ENCODE measurements around the gene ANK2. TPM values are rescaled to one million over a fixed set of nuclear protein-coding genes. Genes with fewer than 3 reads are reported as not detected.
"Not testable (repeated sequence)": the region's sequence is repeated elsewhere in the genome, so short reads cannot be mapped to it uniquely, and the experiment has no call there.

The ANK2 gene
- total RNA-seq, 1 donor from 2014 or later, result 193 TPM

DNA sequence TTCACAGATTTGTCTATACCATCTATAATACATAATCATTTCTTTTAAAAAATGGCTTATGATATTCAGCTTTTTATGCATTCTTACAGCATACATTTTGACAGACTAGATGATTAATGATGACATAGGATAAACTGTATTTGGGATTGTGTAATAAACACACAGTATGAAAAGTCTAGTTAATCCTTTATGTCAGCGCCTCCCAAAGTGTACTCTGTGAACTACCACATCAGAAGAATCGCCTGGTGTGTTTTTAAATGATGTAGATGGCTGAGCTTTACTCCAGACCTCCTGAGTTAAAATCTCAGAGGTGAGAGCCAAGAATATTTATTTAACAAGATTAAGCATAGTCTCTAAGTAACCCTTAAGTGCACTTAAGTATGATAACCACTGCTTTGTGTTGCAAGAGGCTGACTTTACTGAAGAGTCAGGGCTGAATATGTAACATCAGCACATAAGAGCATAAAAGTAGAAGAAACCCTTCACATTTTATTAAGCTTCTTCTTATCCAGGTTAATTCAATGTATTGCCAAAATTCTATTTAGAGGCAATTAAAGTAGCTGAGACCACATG lies 104.2 kb downstream of the ANK2 start:
- no peak for DNase-seq

GRCh38 chr4:113154281-113154680 lies 104.8 kb downstream of the ANK2 start:
- DNase-seq, result no peak

DNA sequence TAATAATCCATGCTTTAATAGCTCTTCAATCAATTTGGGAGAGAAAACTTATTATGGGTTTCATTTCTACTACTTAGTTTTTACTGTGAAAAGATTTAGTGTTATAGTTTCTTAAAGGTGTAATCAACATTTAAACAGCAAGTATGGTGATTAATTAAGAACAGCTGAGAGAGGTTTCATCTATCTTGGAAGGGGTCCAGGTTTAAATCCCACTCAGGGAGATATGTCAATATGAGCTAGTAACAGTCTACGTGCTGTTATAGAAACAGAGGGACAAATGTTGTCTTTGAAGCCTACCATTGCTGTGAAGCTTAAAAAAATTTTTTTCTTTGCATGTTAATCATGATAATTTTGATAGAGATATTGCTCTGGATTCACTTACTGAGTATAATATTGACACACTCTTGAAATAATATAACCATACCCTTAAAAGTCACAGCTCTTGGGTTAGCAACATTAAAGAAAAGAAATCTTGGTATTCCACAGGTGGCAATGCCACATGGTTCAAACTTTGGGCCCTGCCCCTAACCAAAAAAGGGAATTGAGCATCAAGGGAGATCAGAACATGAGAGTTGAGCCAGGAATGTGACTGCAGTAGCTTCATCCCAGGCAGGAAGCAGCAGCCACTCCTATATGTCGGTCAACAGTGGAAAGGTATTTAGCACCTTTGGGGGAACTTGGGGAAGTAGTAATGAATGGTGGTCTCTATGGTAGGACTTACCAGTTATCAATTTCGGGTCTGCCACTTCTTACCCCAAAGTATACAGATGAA lies 107.8 kb downstream of the ANK2 start:
- no peak for DNase-seq

DNA sequence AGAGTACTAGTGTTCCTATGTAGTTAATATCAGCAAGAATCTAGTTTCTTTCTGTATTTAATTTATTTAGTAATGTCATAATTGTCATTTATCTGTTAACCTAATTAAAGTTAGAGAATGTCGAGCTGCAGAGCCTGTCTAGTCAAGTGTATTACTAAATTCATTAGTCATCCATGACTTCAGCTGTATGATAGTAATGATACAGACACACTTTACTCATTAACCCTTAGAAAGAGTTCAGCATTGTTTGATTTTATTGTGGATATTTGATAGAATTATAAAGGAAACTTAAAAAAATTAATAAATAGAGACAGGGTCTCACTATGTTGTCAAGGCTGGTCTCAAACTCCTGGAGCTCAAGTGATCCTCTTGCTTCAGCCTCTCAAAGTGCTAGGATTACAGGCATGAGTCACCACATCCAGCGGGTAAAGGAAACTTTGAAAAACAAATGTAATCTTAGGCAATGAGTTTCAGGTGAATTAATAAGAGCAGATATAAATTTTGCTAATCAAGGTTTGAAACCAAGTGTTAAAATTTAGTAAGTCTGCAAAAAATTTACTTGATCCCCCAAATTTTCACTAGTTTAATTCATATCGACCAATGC lies 110.6 kb downstream of the ANK2 start:
- no peak for DNase-seq

GRCh38 chr4:113160548-113160947 lies 111.1 kb downstream of the ANK2 start:
- DNase-seq, result no peak

- no peak for DNase-seq
These were observed 112.6 kb downstream of the ANK2 start for GRCh38 chr4:113162089-113162488.

DNA sequence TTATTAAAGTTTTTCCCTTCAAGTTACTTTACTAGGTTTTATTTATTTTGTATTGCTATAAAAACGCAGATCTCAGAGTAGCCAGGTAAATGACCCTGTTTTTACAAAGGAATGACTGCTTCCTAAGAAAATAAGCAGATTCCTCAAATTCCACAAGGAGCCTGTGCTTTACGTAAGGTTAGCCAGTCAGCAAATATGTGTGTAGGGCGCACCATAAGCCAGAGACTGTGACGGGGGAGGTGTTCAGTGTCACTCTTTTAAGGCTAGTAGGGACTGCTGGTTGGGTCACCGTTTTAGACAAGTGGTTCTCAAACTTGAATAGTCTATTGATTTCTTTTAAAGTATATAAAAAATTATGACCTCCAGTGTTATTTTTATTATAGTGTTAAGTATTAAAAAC lies 119.9 kb downstream of the ANK2 start:
- DNase-seq, result no peak

DNA sequence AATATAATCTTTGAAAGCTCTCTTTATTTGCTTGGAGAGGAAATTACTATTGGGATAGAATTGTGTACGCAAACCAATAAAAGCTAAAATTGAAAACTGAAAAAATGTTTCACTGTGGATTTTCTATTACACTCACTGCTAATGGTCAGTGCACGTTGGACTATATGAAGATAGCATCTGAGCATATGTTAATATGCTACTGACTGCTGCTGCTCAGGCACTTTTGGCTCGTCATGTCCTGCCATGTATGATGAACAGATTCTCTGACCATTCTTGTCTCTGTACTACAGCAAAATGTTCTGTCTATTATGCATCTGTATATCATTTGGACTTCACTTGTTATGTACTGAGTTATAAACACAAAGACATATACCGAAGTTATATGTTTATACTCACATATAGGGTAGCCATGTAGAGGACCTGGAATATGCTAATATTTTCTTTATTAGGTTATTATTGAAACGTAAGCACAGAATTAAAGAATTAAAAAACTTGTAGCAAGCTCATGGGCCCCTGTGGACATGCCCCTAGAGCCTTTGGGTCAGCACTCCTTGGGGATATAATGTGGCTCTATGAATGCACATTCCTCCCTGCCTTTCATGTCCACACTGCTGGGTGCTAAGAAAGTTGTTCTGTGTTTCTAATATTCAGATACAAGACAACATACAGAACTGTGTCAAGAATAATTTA lies 120.8 kb downstream of the ANK2 start:
- DNase-seq, result no peak

DNA sequence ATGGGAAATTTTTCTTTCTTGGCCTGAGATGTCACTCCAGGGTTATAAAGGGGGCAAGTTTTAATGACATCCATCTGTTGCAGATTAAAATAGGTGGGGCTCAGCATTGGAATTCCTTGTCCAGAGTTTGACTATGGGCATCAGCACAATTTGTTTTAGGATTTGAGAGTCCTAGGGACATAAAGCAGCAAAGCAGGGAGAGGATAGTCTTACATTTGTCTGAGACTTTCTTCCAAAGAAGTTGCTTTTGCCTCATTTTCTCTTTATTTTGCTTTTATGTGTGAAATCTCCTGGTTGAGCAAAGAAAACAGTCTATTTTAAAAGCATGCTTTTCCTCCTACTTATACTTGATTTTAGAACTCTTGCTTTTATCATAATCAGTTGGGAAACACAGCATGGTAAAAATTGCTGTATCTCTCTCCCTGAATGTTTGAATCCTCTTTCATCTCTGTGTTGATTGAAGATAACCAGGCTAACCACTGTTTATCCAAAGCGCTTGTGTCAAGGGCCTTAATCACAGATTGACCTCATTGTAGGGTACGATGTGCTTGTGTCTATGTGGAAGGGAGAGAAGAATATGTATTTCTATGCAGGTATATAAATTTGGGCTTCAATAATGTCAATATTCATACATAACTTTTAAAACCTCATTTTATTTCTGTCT lies 121.5 kb downstream of the ANK2 start:
- DNase-seq, result peak; percentile 38

DNA sequence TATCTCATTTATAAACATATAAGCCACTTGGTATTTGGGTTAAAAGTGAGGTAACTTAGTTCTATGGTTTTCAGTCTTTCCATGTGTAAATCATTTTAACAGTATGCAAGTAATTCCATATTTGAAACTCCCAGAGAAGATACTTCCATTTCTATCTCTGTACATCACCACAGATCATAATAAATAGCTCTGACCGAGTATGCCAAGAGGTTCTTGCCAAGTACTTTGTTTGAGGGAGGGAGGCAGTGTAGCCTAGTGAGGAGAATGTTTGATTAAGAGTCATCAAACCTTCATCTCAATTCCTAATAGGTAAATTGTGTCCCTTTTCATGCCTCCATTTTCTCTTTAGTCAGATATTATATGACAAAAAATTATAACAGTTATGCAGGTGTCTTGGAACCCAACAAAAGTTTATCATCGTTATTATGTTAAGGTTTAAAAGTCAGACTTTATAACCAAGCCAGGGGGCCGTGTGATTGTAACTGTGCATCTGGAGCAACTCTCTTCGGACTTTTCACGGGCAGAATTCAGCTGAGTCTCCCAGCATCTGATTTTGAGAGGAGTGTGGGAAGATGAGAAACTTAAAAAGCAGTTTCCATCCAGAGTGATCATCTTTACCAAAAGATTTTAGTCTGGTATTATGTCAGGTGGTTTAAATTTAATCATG lies 123.8 kb downstream of the ANK2 start:
- peak; percentile 55 for DNase-seq

- no peak for DNase-seq
These were observed 124.4 kb downstream of the ANK2 start for GRCh38 chr4:113173793-113174264.

- peak; percentile 6 for DNase-seq
These were observed 129.6 kb downstream of the ANK2 start for GRCh38 chr4:113179091-113179490.

- DNase-seq, result no peak
These were observed 130.5 kb downstream of the ANK2 start for GRCh38 chr4:113179996-113180395.

- DNase-seq, result no peak
These were observed 132.0 kb downstream of the ANK2 start for GRCh38 chr4:113181289-113182007.

GRCh38 chr4:113183032-113183605 lies 133.7 kb downstream of the ANK2 start:
- no peak for DNase-seq

GRCh38 chr4:113186220-113186619 lies 136.8 kb downstream of the ANK2 start:
- DNase-seq, result not testable (repeated sequence)

- no peak for DNase-seq
These were observed 137.5 kb downstream of the ANK2 start for GRCh38 chr4:113186913-113187312.

GRCh38 chr4:113187358-113187757 lies 137.9 kb downstream of the ANK2 start:
- no peak for DNase-seq

- DNase-seq, result no peak
These were observed 140.1 kb downstream of the ANK2 start for GRCh38 chr4:113189546-113189945.

- DNase-seq, result no peak
These were observed 159.7 kb downstream of the ANK2 start for GRCh38 chr4:113209153-113209552.
